Endodermal cell (in vitro differentiated cells): Measurements from ENCODE around the gene SORCS2. TPM values are rescaled to one million over a fixed set of nuclear protein-coding genes. Genes with fewer than 3 reads are reported as not detected.
A peak's percentile ranks its signal among the peaks of the same experiment; 100 is the strongest.

Experiments
- DNase-seq: peaks from one replicate; pipeline ENCODE4 v3.0.0-alpha.2; 2017
- H3K27ac ChIP-seq: 2 replicates; pipeline ENCODE4 v1.5.1; 2013; ENCODE audit warnings: mild to moderate bottlenecking, low read depth, low read length, moderate library complexity
- H3K27me3 ChIP-seq: 2 replicates; pipeline ENCODE4 v1.6.1; 2013; ENCODE audit warnings: mild to moderate bottlenecking, low read length, moderate library complexity; ENCODE audit not compliant: insufficient read depth, control insufficient read depth, poor library complexity, severe bottlenecking
- H3K36me3 ChIP-seq: 2 replicates; pipeline ENCODE4 v1.7.0; 2013; ENCODE audit warnings: mild to moderate bottlenecking, low read length, moderate library complexity; ENCODE audit not compliant: control insufficient read depth, insufficient read depth
- H3K4me1 ChIP-seq: one replicate; pipeline ENCODE4 v1.7.0; 2013; ENCODE audit warnings: low read length; ENCODE audit not compliant: control insufficient read depth, insufficient read depth
- H3K4me3 ChIP-seq: 2 replicates; pipeline ENCODE4 v1.5.1; 2013; ENCODE audit warnings: mild to moderate bottlenecking, low read length, moderate library complexity
- H3K9ac ChIP-seq: 2 replicates; pipeline ENCODE4 v1.6.1; 2013; ENCODE audit warnings: mild to moderate bottlenecking, low read length, moderate library complexity; ENCODE audit not compliant: poor library complexity, severe bottlenecking; ENCODE audit errors: extremely low read depth
- H3K9me3 ChIP-seq: 2 replicates; pipeline ENCODE4 v1.6.1; 2013; ENCODE audit warnings: mild to moderate bottlenecking, low read length, moderate library complexity; ENCODE audit not compliant: control insufficient read depth
- H3K27ac Mint-ChIP-seq: 2 replicates; pipeline ENCODE4 v1.8.0; 2020; ENCODE audit warnings: mixed read lengths
- H3K27me3 Mint-ChIP-seq: 2 replicates; pipeline ENCODE4 v1.8.0; 2021; ENCODE audit warnings: mild to moderate bottlenecking, mixed read lengths; ENCODE audit not compliant: insufficient read depth
- H3K36me3 Mint-ChIP-seq: 2 replicates; pipeline ENCODE4 v1.8.0; 2020; ENCODE audit warnings: low read depth, mixed read lengths
- H3K4me1 Mint-ChIP-seq: 2 replicates; pipeline ENCODE4 v1.8.0; 2020; ENCODE audit warnings: mixed read lengths
- H3K4me3 Mint-ChIP-seq: 2 replicates; pipeline ENCODE4 v1.8.0; 2020; ENCODE audit warnings: mild to moderate bottlenecking, moderate library complexity, mixed read lengths
- H3K9me3 Mint-ChIP-seq: 2 replicates; pipeline ENCODE4 v1.8.0; 2020; ENCODE audit warnings: mild to moderate bottlenecking, mixed read lengths
- WGBS, 2 experiments: methylation state at CpG; one replicate each; pipeline versions ENCODE4 v1.1.5 to v1.1.7; 2013; ENCODE audit warnings: missing lambda C conversion rate in 2 of 2, mixed read lengths in 1 of 2; ENCODE audit not compliant: insufficient coverage in 1 of 2, insufficient read length in 1 of 2; 5-methylcytosine and 5-hydroxymethylcytosine counted together
- total RNA-seq, 2 donors: library from RNA; stranded (reverse); fragmentation: NEBNext Ultra II Directional in 1 of 2; extraction: Animal tissue kit (Norgen Biotek cat#: 25700) in 1 of 2; gene quantifications; 2 replicates in 1 of 2; 3 replicates in 1 of 2; pipeline ENCODE4 v1.2.1, GENCODE V29; 2021
- TF ChIP-seq, protein P1 (sequence below): fragments of 200-600 bp; sonication (generic); conservative IDR thresholded peaks from 2 replicates; pipeline ENCODE4 v1.5.0; 2021; ENCODE audit warnings: antibody characterized with exemption, mild to moderate bottlenecking

The SORCS2 gene
- total RNA-seq, 2 donors from 2014 or later = 1.4 to 1.9 TPM

DNA sequence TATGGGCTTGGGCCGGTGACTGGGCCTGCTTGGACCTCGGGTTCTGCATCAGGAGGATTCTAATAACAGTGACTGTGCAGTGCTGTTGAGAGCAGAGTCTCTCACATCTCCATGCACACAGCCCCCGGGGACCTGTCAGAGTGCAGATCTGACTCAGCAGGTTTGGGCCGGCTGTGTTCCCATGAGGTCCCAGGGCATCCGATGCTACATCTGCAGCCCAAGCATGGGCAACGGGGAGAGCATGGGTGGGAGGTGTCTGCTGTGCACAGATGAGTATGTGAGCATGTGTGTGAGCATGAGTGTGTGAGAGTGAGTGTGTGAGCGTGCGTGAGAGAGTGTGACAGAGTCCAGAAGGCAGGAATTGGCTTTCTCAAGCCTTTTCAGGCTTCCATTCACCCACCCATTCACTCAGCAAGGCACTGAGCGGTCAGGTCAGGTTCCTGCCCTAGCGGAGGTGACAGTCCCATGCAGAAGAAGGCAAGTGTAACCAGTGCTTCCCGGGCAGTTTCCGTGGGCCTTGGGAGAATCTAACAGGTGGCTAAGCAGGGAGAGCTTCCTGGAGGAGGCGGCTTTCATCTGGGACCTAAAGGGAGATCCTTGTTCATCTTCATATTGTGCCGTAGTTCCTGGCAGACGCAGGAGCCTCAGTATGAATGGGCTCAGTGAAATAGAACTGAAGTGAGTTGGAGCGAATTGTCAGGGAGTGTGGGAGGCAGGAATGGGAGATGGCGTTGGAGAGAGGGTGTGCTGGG, 62.6 kb downstream of the SORCS2 start:
- H3K4me3 Mint-ChIP-seq = no peak overlapping the region
- Histone ChIP-seq H3K9ac (no peak overlapping the region), H3K36me3 (no peaks in the 10 kb centered on the region), H3K27me3 (no peaks in the 10 kb centered on the region), H3K4me1 (no peaks in the 10 kb centered on the region), H3K4me3 (no peak overlapping the region), H3K27ac (no peak overlapping the region), H3K9me3 (no peaks in the 10 kb centered on the region)
- TF ChIP-seq, protein P1, sequence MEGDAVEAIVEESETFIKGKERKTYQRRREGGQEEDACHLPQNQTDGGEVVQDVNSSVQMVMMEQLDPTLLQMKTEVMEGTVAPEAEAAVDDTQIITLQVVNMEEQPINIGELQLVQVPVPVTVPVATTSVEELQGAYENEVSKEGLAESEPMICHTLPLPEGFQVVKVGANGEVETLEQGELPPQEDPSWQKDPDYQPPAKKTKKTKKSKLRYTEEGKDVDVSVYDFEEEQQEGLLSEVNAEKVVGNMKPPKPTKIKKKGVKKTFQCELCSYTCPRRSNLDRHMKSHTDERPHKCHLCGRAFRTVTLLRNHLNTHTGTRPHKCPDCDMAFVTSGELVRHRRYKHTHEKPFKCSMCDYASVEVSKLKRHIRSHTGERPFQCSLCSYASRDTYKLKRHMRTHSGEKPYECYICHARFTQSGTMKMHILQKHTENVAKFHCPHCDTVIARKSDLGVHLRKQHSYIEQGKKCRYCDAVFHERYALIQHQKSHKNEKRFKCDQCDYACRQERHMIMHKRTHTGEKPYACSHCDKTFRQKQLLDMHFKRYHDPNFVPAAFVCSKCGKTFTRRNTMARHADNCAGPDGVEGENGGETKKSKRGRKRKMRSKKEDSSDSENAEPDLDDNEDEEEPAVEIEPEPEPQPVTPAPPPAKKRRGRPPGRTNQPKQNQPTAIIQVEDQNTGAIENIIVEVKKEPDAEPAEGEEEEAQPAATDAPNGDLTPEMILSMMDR = no peak
- DNase-seq = no peak
- H3K36me3 Mint-ChIP-seq = no peaks in the 10 kb centered on the region
- H3K4me1 Mint-ChIP-seq = no peaks in the 10 kb centered on the region
- H3K27ac Mint-ChIP-seq = no peak overlapping the region
- WGBS, 2 experiments = 92% methylated on average over 10 to 15 of the region's 17 CpGs
- H3K27me3 Mint-ChIP-seq = no peaks in the 10 kb centered on the region
- no peaks in the 10 kb centered on the region for H3K9me3 Mint-ChIP-seq

DNA sequence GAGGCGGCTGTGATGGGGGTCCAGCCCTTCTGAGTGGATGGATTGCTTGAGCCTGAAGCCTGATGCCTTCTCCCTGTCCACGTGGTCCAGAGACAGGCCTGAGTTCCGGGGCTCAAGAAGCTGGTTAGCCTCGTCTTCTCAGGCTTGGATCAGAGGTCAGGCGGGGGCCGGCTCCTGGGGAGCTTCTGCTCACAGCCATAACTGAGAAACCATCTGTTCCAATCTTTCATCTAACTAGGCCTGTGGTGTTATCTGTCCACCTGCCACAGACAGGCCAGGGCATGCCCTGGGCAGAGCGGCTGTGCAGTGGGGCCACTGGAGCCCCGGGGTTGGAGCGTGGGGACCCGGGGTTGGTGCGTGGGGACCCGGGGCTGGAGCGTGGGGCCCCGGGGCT, 63.1 kb downstream of the SORCS2 start:
- Histone ChIP-seq H3K27me3 (no peaks in the 10 kb centered on the region), H3K9me3 (no peaks in the 10 kb centered on the region), H3K4me1 (no peaks in the 10 kb centered on the region), H3K4me3 (no peak overlapping the region), H3K9ac (no peak overlapping the region), H3K27ac (no peak overlapping the region), H3K36me3 (no peaks in the 10 kb centered on the region)
- no peak overlapping the region for H3K4me3 Mint-ChIP-seq
- 95% methylated on average over 6 to 14 of the region's 14 CpGs for whole genome bisulfite sequencing, 2 experiments
- no peak overlapping the region for H3K27ac Mint-ChIP-seq
- no peak for DNase-seq
- no peaks in the 10 kb centered on the region for H3K36me3 Mint-ChIP-seq
- no peaks in the 10 kb centered on the region for H3K4me1 Mint-ChIP-seq
- TF ChIP-seq, protein P1 = no peak
- no peaks in the 10 kb centered on the region for H3K9me3 Mint-ChIP-seq
- no peaks in the 10 kb centered on the region for H3K27me3 Mint-ChIP-seq

DNA sequence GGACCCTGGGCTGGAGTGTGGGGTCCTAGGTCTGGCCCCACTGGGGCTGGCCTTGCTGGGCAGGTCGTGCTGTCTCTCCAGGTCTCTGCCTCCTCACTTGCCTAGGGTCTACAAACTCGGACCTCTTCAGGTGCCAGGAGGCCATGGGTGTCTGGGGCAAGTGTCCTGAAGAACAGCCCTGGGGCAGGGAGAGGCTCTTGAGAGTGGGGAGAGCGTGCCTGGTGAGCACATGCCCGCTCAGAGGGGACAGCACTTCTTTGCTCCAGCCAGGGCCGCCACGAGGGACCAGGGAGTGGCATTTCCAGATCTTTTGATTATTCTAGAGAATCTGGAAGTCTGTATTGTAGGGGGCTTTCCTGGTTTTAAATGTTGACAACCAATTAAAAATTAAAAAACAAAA, 63.7 kb downstream of the SORCS2 start:
- TF ChIP-seq, protein P1 = no peak
- H3K4me3 Mint-ChIP-seq = no peak overlapping the region
- Histone ChIP-seq H3K36me3 (no peaks in the 10 kb centered on the region), H3K27me3 (no peaks in the 10 kb centered on the region), H3K4me3 (no peak overlapping the region), H3K4me1 (no peaks in the 10 kb centered on the region), H3K9me3 (no peaks in the 10 kb centered on the region), H3K9ac (no peak overlapping the region), H3K27ac (peak overlapping the region; percentile 17)
- no peaks in the 10 kb centered on the region for H3K36me3 Mint-ChIP-seq
- H3K9me3 Mint-ChIP-seq = no peaks in the 10 kb centered on the region
- no peaks in the 10 kb centered on the region for H3K27me3 Mint-ChIP-seq
- DNase-seq = no peak
- H3K4me1 Mint-ChIP-seq = no peaks in the 10 kb centered on the region
- H3K27ac Mint-ChIP-seq = no peak overlapping the region
- WGBS, 2 experiments = 95 to 100% methylated on average over 2 to 6 of the region's 6 CpGs
